Measurements from ENCODE around the gene TRPT1. TPM values are rescaled to one million over a fixed set of nuclear protein-coding genes. Genes with fewer than 3 reads are reported as not detected.

The TRPT1 gene
- total and polyA plus RNA-seq, 9 of the 15 experiments (the other 6 are each of a cell fraction or from before 2014, with no cell fraction given), result 4.6 to 41.7 (median 23.1) TPM

DNA sequence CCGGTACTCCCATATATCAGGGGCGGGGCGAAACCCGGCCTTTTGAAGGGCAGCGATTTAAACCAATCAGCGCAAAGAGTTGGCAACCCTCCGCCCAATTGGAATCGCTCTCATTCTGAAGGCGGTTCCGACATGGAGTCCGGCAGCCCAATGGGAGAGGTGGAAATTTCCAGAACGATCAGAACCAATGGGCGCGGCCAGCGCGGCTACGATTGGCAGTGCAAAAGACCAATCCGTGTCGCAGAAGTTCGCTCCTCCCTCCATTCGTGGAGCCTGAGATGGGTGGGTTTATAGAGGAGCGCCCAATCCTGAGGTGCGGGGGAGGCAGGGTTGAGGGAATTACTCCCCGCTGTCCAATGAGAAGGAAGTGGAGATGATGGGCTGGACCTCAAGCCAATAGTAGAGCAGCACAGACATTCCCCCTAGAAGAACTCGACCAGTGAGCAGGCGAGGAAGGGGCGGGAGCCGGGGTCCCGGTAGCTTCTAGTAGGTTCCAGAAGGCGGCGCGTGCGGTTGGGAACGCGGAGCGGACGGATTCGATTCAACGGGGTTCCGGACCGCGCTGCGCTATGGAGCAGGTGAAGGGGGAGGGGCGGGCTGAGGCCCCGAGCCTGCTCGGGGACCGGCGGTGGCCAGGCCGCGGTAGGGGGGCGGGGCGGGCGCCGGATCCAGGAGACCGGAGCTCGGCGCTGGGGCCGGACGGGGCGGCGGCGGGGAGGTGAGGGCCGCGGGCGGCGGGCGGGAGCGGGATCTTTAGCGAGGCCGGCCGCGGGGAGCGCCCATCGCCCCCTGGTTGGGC, 40.1 kb downstream of the TRPT1 start, which contains the start of gene STIP1 (continued):
- TF ChIP-seq ZFPM2 (CRISPR knock-in tag; IDR thresholded peaks at IDR 0.05) (no peak), SNRNP70 (optimal IDR thresholded peaks at IDR 0.05; ENCODE audit: low read depth, low read length) (no peak), ELF1 (tag; IDR thresholded peaks at IDR 0.05) (no peak), PHF20 (IDR thresholded peaks at IDR 0.05; ENCODE audit: partially characterized antibody) (no peak), TEAD2 (tag; IDR thresholded peaks at IDR 0.05) (no peak; the same call in 1 of the 2 replicates), ASH1L (IDR thresholded peaks at IDR 0.05; ENCODE audit: borderline replicate concordance, low read depth, partially characterized antibody) (peak; percentile 100), MTA3 (IDR thresholded peaks at IDR 0.05; ENCODE audit: borderline replicate concordance) (peak; percentile 86; the same call in 1 of the 2 replicates), TBP (optimal IDR thresholded peaks at IDR 0.05; ENCODE audit: low read depth, low read length) (peak; percentile 13), FOS (IDR thresholded peaks at IDR 0.05; ENCODE audit: extremely low read depth, insufficient read length) (peak; percentile 97), SIRT6 (IDR thresholded peaks at IDR 0.05; ENCODE audit: low read depth, low read length) (no peak), BDP1 (IDR thresholded peaks at IDR 0.05; ENCODE audit: insufficient read depth, insufficient read length) (no peak), STAT6 (CRISPR knock-in tag; IDR thresholded peaks at IDR 0.05) (no peak; the same call in 1 of the 2 replicates), ZNF3 (CRISPR knock-in tag; IDR thresholded peaks at IDR 0.05) (no peak), LEF1 (IDR thresholded peaks at IDR 0.05) (peak; percentile 88), PHF8 (IDR thresholded peaks at IDR 0.05; ENCODE audit: borderline replicate concordance, low read length) (no peak), ZNF184 (CRISPR knock-in tag; IDR thresholded peaks at IDR 0.05) (no peak), CSDE1 (IDR thresholded peaks at IDR 0.05) (no peak)
- TF ChIP-seq, protein P1, sequence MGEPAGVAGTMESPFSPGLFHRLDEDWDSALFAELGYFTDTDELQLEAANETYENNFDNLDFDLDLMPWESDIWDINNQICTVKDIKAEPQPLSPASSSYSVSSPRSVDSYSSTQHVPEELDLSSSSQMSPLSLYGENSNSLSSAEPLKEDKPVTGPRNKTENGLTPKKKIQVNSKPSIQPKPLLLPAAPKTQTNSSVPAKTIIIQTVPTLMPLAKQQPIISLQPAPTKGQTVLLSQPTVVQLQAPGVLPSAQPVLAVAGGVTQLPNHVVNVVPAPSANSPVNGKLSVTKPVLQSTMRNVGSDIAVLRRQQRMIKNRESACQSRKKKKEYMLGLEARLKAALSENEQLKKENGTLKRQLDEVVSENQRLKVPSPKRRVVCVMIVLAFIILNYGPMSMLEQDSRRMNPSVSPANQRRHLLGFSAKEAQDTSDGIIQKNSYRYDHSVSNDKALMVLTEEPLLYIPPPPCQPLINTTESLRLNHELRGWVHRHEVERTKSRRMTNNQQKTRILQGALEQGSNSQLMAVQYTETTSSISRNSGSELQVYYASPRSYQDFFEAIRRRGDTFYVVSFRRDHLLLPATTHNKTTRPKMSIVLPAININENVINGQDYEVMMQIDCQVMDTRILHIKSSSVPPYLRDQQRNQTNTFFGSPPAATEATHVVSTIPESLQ (CRISPR knock-in tag; IDR thresholded peaks at IDR 0.05), result no peak
- TF ChIP-seq, protein P2, sequence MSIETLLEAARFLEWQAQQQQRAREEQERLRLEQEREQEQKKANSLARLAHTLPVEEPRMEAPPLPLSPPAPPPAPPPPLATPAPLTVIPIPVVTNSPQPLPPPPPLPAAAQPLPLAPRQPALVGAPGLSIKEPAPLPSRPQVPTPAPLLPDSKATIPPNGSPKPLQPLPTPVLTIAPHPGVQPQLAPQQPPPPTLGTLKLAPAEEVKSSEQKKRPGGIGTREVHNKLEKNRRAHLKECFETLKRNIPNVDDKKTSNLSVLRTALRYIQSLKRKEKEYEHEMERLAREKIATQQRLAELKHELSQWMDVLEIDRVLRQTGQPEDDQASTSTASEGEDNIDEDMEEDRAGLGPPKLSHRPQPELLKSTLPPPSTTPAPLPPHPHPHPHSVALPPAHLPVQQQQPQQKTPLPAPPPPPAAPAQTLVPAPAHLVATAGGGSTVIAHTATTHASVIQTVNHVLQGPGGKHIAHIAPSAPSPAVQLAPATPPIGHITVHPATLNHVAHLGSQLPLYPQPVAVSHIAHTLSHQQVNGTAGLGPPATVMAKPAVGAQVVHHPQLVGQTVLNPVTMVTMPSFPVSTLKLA (conservative IDR thresholded peaks at IDR 0.05), result peak in 1 of 2 experiments; percentile 42
- TF ChIP-seq, protein P3, sequence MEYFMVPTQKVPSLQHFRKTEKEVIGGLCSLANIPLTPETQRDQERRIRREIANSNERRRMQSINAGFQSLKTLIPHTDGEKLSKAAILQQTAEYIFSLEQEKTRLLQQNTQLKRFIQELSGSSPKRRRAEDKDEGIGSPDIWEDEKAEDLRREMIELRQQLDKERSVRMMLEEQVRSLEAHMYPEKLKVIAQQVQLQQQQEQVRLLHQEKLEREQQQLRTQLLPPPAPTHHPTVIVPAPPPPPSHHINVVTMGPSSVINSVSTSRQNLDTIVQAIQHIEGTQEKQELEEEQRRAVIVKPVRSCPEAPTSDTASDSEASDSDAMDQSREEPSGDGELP (CRISPR knock-in tag; IDR thresholded peaks at IDR 0.05; ENCODE audit: borderline replicate concordance), result peak; percentile 25; the same call in 1 of the 2 replicates
- TF ChIP-seq, protein P4, sequence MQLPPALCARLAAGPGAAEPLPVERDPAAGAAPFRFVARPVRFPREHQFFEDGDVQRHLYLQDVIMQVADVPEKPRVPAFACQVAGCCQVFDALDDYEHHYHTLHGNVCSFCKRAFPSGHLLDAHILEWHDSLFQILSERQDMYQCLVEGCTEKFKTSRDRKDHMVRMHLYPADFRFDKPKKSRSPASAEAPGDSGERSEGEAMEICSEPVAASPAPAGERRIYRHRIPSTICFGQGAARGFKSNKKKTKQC (CRISPR knock-in tag; IDR thresholded peaks at IDR 0.05), result no peak
